HCT116 (cell line): ENCODE measurements around the gene RAB3GAP1. TPM values are rescaled to one million over a fixed set of nuclear protein-coding genes. Genes with fewer than 3 reads are reported as not detected.

Experiments
- ATAC-seq: fragments of 200-7000 bp; cut with Tn5 transposase; 2 replicates; pipeline ENCODE4 v1.9.1; 2020; ENCODE audit warnings: mild to moderate bottlenecking, moderate library complexity
- BruUV-seq: library from RNA; stranded (reverse); fragments of 400-500 nt; replicated peaks from 2 replicates; lab custom pipeline; 2021; lab: Mats Ljungman, UMichigan
- CTCF ChIA-PET: fragments of 300-600 bp; sonication (Branson Sonifier 250); formaldehyde crosslinking; loops from one replicate; lab custom pipeline; 2021; ENCODE audit warnings: antibody characterized with exemption; lab: Charles Lee
- POLR2A ChIA-PET: fragments of 300-600, 350-600 bp; sonication (Branson Sonifier 250); formaldehyde crosslinking; loops from one replicate; lab custom pipeline; 2021; ENCODE audit warnings: antibody characterized with exemption; lab: Charles Lee
- RAD21 ChIA-PET, 2 experiments: fragments of 300-600 bp; sonication (Branson Sonifier 250); formaldehyde crosslinking; loops; one replicate each; lab custom pipeline; 2023; ENCODE audit warnings: low total read pairs in 2 of 2; ENCODE audit not compliant: uncharacterized antibody in 2 of 2, unreplicated experiment in 2 of 2, low non-redundant PET in 1 of 2; lab: Charles Lee
- DNase-seq: peaks from one replicate; pipeline ENCODE4 v3.0.0-alpha.2; 2010; ENCODE audit warnings: low read depth, low spot score
- H2AFZ ChIP-seq: fragments of 200-600 bp; shearing (Covaris generic), sonication (generic); 2 replicates; pipeline ENCODE4 v1.6.1; 2017; ENCODE audit warnings: low read depth, mixed run types, mixed read lengths, antibody characterized with exemption, low read length; ENCODE audit not compliant: poor library complexity, severe bottlenecking
- H3K27ac ChIP-seq: 2 replicates; pipeline ENCODE4 v1.5.1; 2012; ENCODE audit warnings: low read depth, low read length
- H3K27me3 ChIP-seq: fragments of 200-600 bp; sonication (generic); 2 replicates; pipeline ENCODE4 v1.6.1; 2016; ENCODE audit warnings: mixed run types, low read length, mixed read lengths; ENCODE audit not compliant: insufficient read depth
- H3K36me3 ChIP-seq, 2 experiments: fragments of 200-500 bp in 1 of 2; fragments of 200-600 bp in 1 of 2; sonication (Bioruptor generic) in 1 of 2; sonication (generic) in 1 of 2; 2 replicates each; pipeline versions ENCODE4 v1.5.1 to v1.6.1; 2014 to 2016; ENCODE audit warnings: low read length in 2 of 2, inconsistent platforms in 1 of 2, mixed read lengths in 1 of 2, mixed run types in 1 of 2; ENCODE audit not compliant: insufficient read depth in 2 of 2, control insufficient read depth in 1 of 2
- H3K4me1 ChIP-seq, 2 experiments: fragments of 200-600 bp in 1 of 2; sonication (generic) in 1 of 2; 2 replicates each; pipeline versions ENCODE4 v1.5.1 to v1.6.1; 2012 to 2017; ENCODE audit warnings: low read length in 2 of 2, inconsistent platforms in 1 of 2, mild to moderate bottlenecking in 1 of 2, mixed read lengths in 1 of 2, mixed run types in 1 of 2, moderate library complexity in 1 of 2; ENCODE audit not compliant: insufficient read depth in 2 of 2, control insufficient read depth in 1 of 2
- H3K4me2 ChIP-seq: fragments of 200-600 bp; sonication (generic); 2 replicates; pipeline ENCODE4 v1.6.1; 2017; ENCODE audit warnings: mixed run types, low read length, mixed read lengths
- H3K4me3 ChIP-seq, 2 experiments: fragments of 200-600 bp in 1 of 2; sonication (generic) in 1 of 2; replicated peaks in 1 of 2; 2 replicates each; pipeline ENCODE4 v1.5.1; 2011 to 2016; ENCODE audit warnings: low read length in 2 of 2, control low read depth in 1 of 2, low read depth in 1 of 2, mild to moderate bottlenecking in 1 of 2, mixed read lengths in 1 of 2, mixed run types in 1 of 2
- H3K79me2 ChIP-seq: fragments of 200-600 bp; sonication (generic); 2 replicates; pipeline ENCODE4 v1.6.1; 2017; ENCODE audit warnings: mild to moderate bottlenecking, mixed run types, low read length, moderate library complexity, mixed read lengths; ENCODE audit not compliant: insufficient read depth
- H3K9ac ChIP-seq: fragments of 200-600 bp; sonication (generic); 2 replicates; pipeline ENCODE4 v1.6.1; 2016; ENCODE audit warnings: low read length, mixed read lengths
- H3K9me2 ChIP-seq: fragments of 200-600 bp; sonication (generic), shearing (Covaris generic); 2 replicates; pipeline ENCODE4 v1.6.1; 2017; ENCODE audit warnings: mixed run types, mild to moderate bottlenecking, moderate library complexity; ENCODE audit not compliant: insufficient read depth
- H3K9me3 ChIP-seq, 2 experiments: fragments of 200-500 bp in 1 of 2; fragments of 200-600 bp in 1 of 2; sonication (Bioruptor generic) in 1 of 2; sonication (generic) in 1 of 2; 2 replicates each; pipeline ENCODE4 v1.6.1; 2014 to 2017; ENCODE audit warnings: low read length in 2 of 2, mixed read lengths in 2 of 2, inconsistent platforms in 1 of 2, low read depth in 1 of 2, mild to moderate bottlenecking in 1 of 2, mixed run types in 1 of 2, moderate library complexity in 1 of 2; ENCODE audit not compliant: control insufficient read depth in 1 of 2, insufficient read depth in 1 of 2
- H4K20me1 ChIP-seq: fragments of 200-600 bp; sonication (generic), shearing (Covaris generic); 2 replicates; pipeline ENCODE4 v1.6.1; 2017; ENCODE audit warnings: mixed run types, mild to moderate bottlenecking, moderate library complexity; ENCODE audit not compliant: insufficient read depth
- CTCF ChIP-seq, 3 experiments: fragments of 200-600 bp in 1 of 3; sonication (generic) in 1 of 3; IDR thresholded peaks in 2 of 3; conservative IDR thresholded peaks in 1 of 3; 2 replicates each; pipeline ENCODE4 v1.5.1; 2012 to 2017; ENCODE audit warnings: low read depth in 2 of 3, low read length in 2 of 3, antibody characterized with exemption in 1 of 3, borderline replicate concordance in 1 of 3, control low read depth in 1 of 3, mild to moderate bottlenecking in 1 of 3, mixed read lengths in 1 of 3, mixed run types in 1 of 3, moderate library complexity in 1 of 3; ENCODE audit not compliant: insufficient read depth in 1 of 3
- EGR1 ChIP-seq: IDR thresholded peaks from 2 replicates; pipeline ENCODE4 v1.6.1; 2012; ENCODE audit warnings: low read depth
- ELF1 ChIP-seq: IDR thresholded peaks from 2 replicates; pipeline ENCODE4 v1.6.1; 2012; ENCODE audit warnings: low read depth, borderline replicate concordance
- EZH2 ChIP-seq: fragments of 200-600 bp; sonication (generic); IDR thresholded peaks from 2 replicates; pipeline ENCODE4 v1.6.1; 2017; ENCODE audit warnings: antibody characterized with exemption, mixed run types
- JUND ChIP-seq: IDR thresholded peaks from 2 replicates; pipeline ENCODE4 v1.6.1; 2012
- POLR2A ChIP-seq: IDR thresholded peaks from 2 replicates; pipeline ENCODE4 v1.7.0; 2011; ENCODE audit warnings: borderline replicate concordance; ENCODE audit not compliant: insufficient read depth, insufficient read length; ENCODE audit errors: extremely low read depth
- POLR2AphosphoS5 ChIP-seq: IDR thresholded peaks from 2 replicates; pipeline ENCODE4 v1.6.1; 2011; ENCODE audit warnings: mild to moderate bottlenecking, low read depth, low read length, moderate library complexity
- SIN3A ChIP-seq: IDR thresholded peaks from 2 replicates; pipeline ENCODE4 v1.6.1; 2012; ENCODE audit warnings: low read depth
- SRF ChIP-seq: IDR thresholded peaks from 2 replicates; pipeline ENCODE4 v1.6.1; 2012; ENCODE audit warnings: low read depth
- TCF7L2 ChIP-seq: IDR thresholded peaks from 2 replicates; pipeline ENCODE4 v1.7.0; 2011; ENCODE audit warnings: borderline replicate concordance, inconsistent platforms; ENCODE audit not compliant: insufficient read depth, insufficient read length; ENCODE audit errors: extremely low read depth
- YY1 ChIP-seq: IDR thresholded peaks from 2 replicates; pipeline ENCODE4 v1.6.1; 2011; ENCODE audit warnings: low read length, low read depth, moderate library complexity, mild to moderate bottlenecking; ENCODE audit not compliant: insufficient replicate concordance; ENCODE audit errors: extremely low read depth
- ZBTB33 ChIP-seq: IDR thresholded peaks from 2 replicates; pipeline ENCODE4 v1.6.1; 2011; ENCODE audit warnings: mild to moderate bottlenecking, low read length, moderate library complexity; ENCODE audit not compliant: insufficient replicate concordance; ENCODE audit errors: extremely low read depth
- intact Hi-C: fragments of 100-400 bp; cut with micrococcal nuclease; formaldehyde crosslinking; loops from 2 replicates; pipeline ENCODE4 v1.10.0; 2022
- total RNA-seq: library from RNA; stranded (reverse); gene quantifications from one replicate; pipeline ENCODE4 v1.2.1, GENCODE V29; 2021; ENCODE audit not compliant: unreplicated experiment
- TF ChIP-seq, protein P1 (sequence below): IDR thresholded peaks from 2 replicates; pipeline ENCODE4 v1.6.1; 2012
- TF ChIP-seq, protein P2 (sequence below): IDR thresholded peaks from 2 replicates; pipeline ENCODE4 v1.6.1; 2012; ENCODE audit warnings: low read depth

RAB3GAP1 gene
- total RNA-seq, 1 experiment from 2014 or later, result 38.5 TPM

GRCh38 chr2:135162377-135162776, 110.3 kb downstream of the RAB3GAP1 start:
- no TSS peak for BruUV-seq
- RAD21 ChIA-PET, result no interaction called here
- POLR2A ChIA-PET, result no interaction called here
- intact Hi-C loops, result loop anchor here (10.0 kb wide), 1 partner anchor 158 kb away; no protein-coding TSS in a partner anchor
- peaks cover 0 to 11% of the 10 kb centered on the region in 2 experiments; a peak in 2 of 4 replicates for H3K36me3 ChIP-seq
- ATAC-seq (no peak), DNase-seq (no peak)
- no peaks in the 10 kb centered on the region for H3K9me3 ChIP-seq
- H3K4me1 ChIP-seq, result no peaks in the 10 kb centered on the region
- no peak for TF ChIP-seq POLR2AphosphoS5
- TF ChIP-seq, protein P1, sequence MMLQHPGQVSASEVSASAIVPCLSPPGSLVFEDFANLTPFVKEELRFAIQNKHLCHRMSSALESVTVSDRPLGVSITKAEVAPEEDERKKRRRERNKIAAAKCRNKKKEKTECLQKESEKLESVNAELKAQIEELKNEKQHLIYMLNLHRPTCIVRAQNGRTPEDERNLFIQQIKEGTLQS, result no peak
- TF ChIP-seq TCF7L2, result no peak
- TF ChIP-seq JUND, result no peak
- no peak for TF ChIP-seq YY1
- TF ChIP-seq CTCF (IDR thresholded peaks at IDR 0.05 in 2 of 3, conservative IDR thresholded peaks at IDR 0.05 in 1 of 3; ENCODE audit: borderline replicate concordance in 1 of 3, insufficient read depth in 1 of 3, low read depth in 2 of 3, low read length in 2 of 3), result no peak
- TF ChIP-seq ELF1, result no peak
- no peak for TF ChIP-seq EZH2
- no peak for TF ChIP-seq EGR1
- no peak for TF ChIP-seq POLR2A
- TF ChIP-seq ZBTB33, result no peak
- TF ChIP-seq SIN3A, result no peak
- TF ChIP-seq, protein P2, sequence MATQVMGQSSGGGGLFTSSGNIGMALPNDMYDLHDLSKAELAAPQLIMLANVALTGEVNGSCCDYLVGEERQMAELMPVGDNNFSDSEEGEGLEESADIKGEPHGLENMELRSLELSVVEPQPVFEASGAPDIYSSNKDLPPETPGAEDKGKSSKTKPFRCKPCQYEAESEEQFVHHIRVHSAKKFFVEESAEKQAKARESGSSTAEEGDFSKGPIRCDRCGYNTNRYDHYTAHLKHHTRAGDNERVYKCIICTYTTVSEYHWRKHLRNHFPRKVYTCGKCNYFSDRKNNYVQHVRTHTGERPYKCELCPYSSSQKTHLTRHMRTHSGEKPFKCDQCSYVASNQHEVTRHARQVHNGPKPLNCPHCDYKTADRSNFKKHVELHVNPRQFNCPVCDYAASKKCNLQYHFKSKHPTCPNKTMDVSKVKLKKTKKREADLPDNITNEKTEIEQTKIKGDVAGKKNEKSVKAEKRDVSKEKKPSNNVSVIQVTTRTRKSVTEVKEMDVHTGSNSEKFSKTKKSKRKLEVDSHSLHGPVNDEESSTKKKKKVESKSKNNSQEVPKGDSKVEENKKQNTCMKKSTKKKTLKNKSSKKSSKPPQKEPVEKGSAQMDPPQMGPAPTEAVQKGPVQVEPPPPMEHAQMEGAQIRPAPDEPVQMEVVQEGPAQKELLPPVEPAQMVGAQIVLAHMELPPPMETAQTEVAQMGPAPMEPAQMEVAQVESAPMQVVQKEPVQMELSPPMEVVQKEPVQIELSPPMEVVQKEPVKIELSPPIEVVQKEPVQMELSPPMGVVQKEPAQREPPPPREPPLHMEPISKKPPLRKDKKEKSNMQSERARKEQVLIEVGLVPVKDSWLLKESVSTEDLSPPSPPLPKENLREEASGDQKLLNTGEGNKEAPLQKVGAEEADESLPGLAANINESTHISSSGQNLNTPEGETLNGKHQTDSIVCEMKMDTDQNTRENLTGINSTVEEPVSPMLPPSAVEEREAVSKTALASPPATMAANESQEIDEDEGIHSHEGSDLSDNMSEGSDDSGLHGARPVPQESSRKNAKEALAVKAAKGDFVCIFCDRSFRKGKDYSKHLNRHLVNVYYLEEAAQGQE, result no peak
- TF ChIP-seq SRF, result no peak
- no peak overlapping the region for H2AFZ ChIP-seq
- H4K20me1 ChIP-seq, result no peaks in the 10 kb centered on the region
- CTCF ChIA-PET, result no interaction called here
- H3K27ac ChIP-seq, result no peak overlapping the region
- no peaks in the 10 kb centered on the region; the same call in 1 of the 2 replicates for H3K79me2 ChIP-seq
- no peak overlapping the region for H3K4me3 ChIP-seq
- no peaks in the 10 kb centered on the region for H3K27me3 ChIP-seq
- no peaks in the 10 kb centered on the region for H3K9me2 ChIP-seq
- H3K9ac ChIP-seq, result no peak overlapping the region
- H3K4me2 ChIP-seq, result no peak overlapping the region
